Thyroid gland (tissue), 4 donors: ENCODE results near the gene GLB1L.
A peak's percentile ranks its signal among the peaks of the same experiment; 100 is the strongest.

Experiments used
- POLR2A ChIP-seq, 2 donors: fragments of 450-650 bp; IDR thresholded peaks; one replicate each; pipeline ENCODE4 v1.6.1; 2017; ENCODE audit warnings: antibody characterized with exemption in 2 of 2, mild to moderate bottlenecking in 2 of 2, moderate library complexity in 1 of 2
- TF ChIP-seq, protein P1 (sequence below), 6 experiments: fragments of 200-600 bp in 3 of 6; fragments of 450-650 bp in 3 of 6; sonication (generic) in 3 of 6; IDR thresholded peaks; one replicate each; pipeline ENCODE4 v1.5.1; 2016 to 2019; ENCODE audit warnings: antibody characterized with exemption in 6 of 6, mild to moderate bottlenecking in 2 of 6, inconsistent platforms in 1 of 6, moderate library complexity in 1 of 6

DNA sequence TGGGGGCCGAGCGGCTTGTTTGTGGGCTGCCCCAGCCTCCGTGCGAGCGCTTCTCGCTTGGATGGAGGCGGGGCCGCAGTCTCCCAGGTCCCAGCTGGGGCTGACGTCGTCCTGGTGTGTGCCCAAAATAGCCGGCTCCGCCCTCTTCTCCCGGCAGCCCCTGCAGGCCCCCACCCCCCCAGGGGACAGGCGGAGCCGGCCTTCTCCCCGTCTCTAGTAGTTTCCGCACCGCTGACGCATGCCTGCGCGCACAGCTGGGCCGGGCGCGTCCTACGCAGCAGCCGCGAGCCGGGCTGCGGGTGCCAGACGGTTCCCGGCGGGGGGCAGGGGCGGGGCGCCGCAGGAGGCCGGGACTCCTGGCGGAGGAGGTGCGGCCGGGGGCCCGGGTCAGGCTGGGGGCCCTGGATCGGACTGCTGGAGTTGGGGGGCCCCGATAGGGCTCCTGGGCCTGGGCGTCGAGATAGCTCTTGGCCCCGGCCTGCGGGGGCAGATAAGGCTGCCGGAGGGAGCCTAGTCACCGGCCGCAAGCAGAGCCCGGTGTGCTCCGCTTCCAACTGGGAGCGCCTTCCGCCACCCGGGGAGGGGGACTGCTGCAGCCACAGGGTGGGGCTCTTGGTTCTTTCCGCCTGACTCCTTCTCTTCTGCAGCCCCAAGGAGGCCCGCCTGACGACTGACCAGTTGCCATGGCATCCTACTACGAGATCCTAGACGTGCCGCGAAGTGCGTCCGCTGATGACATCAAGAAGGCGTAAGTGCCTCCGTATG lies 34.1 kb upstream of the GLB1L start, which contains the start of gene DNAJB2:
- TF ChIP-seq, protein P1, sequence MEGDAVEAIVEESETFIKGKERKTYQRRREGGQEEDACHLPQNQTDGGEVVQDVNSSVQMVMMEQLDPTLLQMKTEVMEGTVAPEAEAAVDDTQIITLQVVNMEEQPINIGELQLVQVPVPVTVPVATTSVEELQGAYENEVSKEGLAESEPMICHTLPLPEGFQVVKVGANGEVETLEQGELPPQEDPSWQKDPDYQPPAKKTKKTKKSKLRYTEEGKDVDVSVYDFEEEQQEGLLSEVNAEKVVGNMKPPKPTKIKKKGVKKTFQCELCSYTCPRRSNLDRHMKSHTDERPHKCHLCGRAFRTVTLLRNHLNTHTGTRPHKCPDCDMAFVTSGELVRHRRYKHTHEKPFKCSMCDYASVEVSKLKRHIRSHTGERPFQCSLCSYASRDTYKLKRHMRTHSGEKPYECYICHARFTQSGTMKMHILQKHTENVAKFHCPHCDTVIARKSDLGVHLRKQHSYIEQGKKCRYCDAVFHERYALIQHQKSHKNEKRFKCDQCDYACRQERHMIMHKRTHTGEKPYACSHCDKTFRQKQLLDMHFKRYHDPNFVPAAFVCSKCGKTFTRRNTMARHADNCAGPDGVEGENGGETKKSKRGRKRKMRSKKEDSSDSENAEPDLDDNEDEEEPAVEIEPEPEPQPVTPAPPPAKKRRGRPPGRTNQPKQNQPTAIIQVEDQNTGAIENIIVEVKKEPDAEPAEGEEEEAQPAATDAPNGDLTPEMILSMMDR (IDR thresholded peaks at IDR 0.05): no peak
- peak in 1 of 2 donors; percentile 97 for TF ChIP-seq POLR2A (IDR thresholded peaks at IDR 0.05)
